ENCODE data around the gene REPIN1.
A peak's percentile ranks its signal among the peaks of the same experiment; 100 is the strongest.

Gene REPIN1

GRCh38 chr7:150398965-150399320 lies 30.3 kb downstream of the REPIN1 start:
- Histone ChIP-seq H3K4me1 (ENCODE audit: control insufficient read depth in 2 of 2, insufficient read depth in 2 of 2, low read length in 2 of 2) (peaks cover 16 to 23% of the 10 kb centered on the region in 2 donors), H3K27ac (ENCODE audit: low read depth in 2 of 2, low read length in 2 of 2) (no peak overlapping the region), H3K36me3 (ENCODE audit: control insufficient read depth in 2 of 2, insufficient read depth in 2 of 2, low read length in 2 of 2) (peaks cover 5 to 6% of the 10 kb centered on the region in 2 donors), H3K4me3 (ENCODE audit: low read length in 2 of 2) (no peak overlapping the region), H3K9me3 (ENCODE audit: control insufficient read depth in 2 of 2, low read length in 2 of 2) (no peaks in the 10 kb centered on the region), H3K9ac (ENCODE audit: low read depth in 1 of 2, low read length in 2 of 2) (no peak overlapping the region), H3K27me3 (ENCODE audit: control insufficient read depth in 2 of 2, insufficient read depth in 2 of 2, low read length in 2 of 2) (no peaks in the 10 kb centered on the region)

GRCh38 chr7:150399421-150400007 lies 30.9 kb downstream of the REPIN1 start:
- H3K27ac ChIP-seq (ENCODE audit: low read depth in 2 of 2, low read length in 2 of 2), result no peak overlapping the region
- H3K9me3 ChIP-seq (ENCODE audit: control insufficient read depth in 2 of 2, low read length in 2 of 2), result no peaks in the 10 kb centered on the region
- peaks cover 22 to 29% of the 10 kb centered on the region in 2 donors for H3K4me1 ChIP-seq (ENCODE audit: control insufficient read depth in 2 of 2, insufficient read depth in 2 of 2, low read length in 2 of 2)
- H3K4me3 ChIP-seq (ENCODE audit: low read length in 2 of 2), result no peak overlapping the region
- no peaks in the 10 kb centered on the region for H3K27me3 ChIP-seq (ENCODE audit: control insufficient read depth in 2 of 2, insufficient read depth in 2 of 2, low read length in 2 of 2)
- peaks cover 5 to 6% of the 10 kb centered on the region in 2 donors for H3K36me3 ChIP-seq (ENCODE audit: control insufficient read depth in 2 of 2, insufficient read depth in 2 of 2, low read length in 2 of 2)
- no peak overlapping the region for H3K9ac ChIP-seq (ENCODE audit: low read depth in 1 of 2, low read length in 2 of 2)

- H3K27ac ChIP-seq (ENCODE audit: low read depth in 2 of 2, low read length in 2 of 2), result no peak overlapping the region
- peaks cover 5 to 6% of the 10 kb centered on the region in 2 donors for H3K36me3 ChIP-seq (ENCODE audit: control insufficient read depth in 2 of 2, insufficient read depth in 2 of 2, low read length in 2 of 2)
- no peak overlapping the region for H3K9ac ChIP-seq (ENCODE audit: low read depth in 1 of 2, low read length in 2 of 2)
- no peaks in the 10 kb centered on the region for H3K9me3 ChIP-seq (ENCODE audit: control insufficient read depth in 2 of 2, low read length in 2 of 2)
- H3K4me1 ChIP-seq (ENCODE audit: control insufficient read depth in 2 of 2, insufficient read depth in 2 of 2, low read length in 2 of 2), result peaks cover 24 to 31% of the 10 kb centered on the region in 2 donors
- no peaks in the 10 kb centered on the region for H3K27me3 ChIP-seq (ENCODE audit: control insufficient read depth in 2 of 2, insufficient read depth in 2 of 2, low read length in 2 of 2)
- H3K4me3 ChIP-seq (ENCODE audit: low read length in 2 of 2), result no peak overlapping the region
These were observed 31.6 kb downstream of the REPIN1 start for GRCh38 chr7:150400008-150400787.

- Histone ChIP-seq H3K4me1 (ENCODE audit: control insufficient read depth in 2 of 2, insufficient read depth in 2 of 2, low read length in 2 of 2) (peaks cover 25 to 29% of the 10 kb centered on the region in 2 donors), H3K9ac (ENCODE audit: low read depth in 1 of 2, low read length in 2 of 2) (no peak overlapping the region), H3K27ac (ENCODE audit: low read depth in 2 of 2, low read length in 2 of 2) (no peak overlapping the region), H3K9me3 (ENCODE audit: control insufficient read depth in 2 of 2, low read length in 2 of 2) (no peaks in the 10 kb centered on the region), H3K27me3 (ENCODE audit: control insufficient read depth in 2 of 2, insufficient read depth in 2 of 2, low read length in 2 of 2) (no peaks in the 10 kb centered on the region), H3K4me3 (ENCODE audit: low read length in 2 of 2) (no peak overlapping the region), H3K36me3 (ENCODE audit: control insufficient read depth in 2 of 2, insufficient read depth in 2 of 2, low read length in 2 of 2) (peaks cover 5 to 6% of the 10 kb centered on the region in 2 donors)
These were observed 32.3 kb downstream of the REPIN1 start for GRCh38 chr7:150400788-150401423.

- no peak overlapping the region for H3K9ac ChIP-seq (ENCODE audit: low read depth in 1 of 2, low read length in 2 of 2)
- no peaks in the 10 kb centered on the region for H3K27me3 ChIP-seq (ENCODE audit: control insufficient read depth in 2 of 2, insufficient read depth in 2 of 2, low read length in 2 of 2)
- H3K27ac ChIP-seq (ENCODE audit: low read depth in 2 of 2, low read length in 2 of 2), result no peak overlapping the region
- H3K36me3 ChIP-seq (ENCODE audit: control insufficient read depth in 2 of 2, insufficient read depth in 2 of 2, low read length in 2 of 2), result peaks cover 4 to 5% of the 10 kb centered on the region in 2 donors
- no peaks in the 10 kb centered on the region for H3K9me3 ChIP-seq (ENCODE audit: control insufficient read depth in 2 of 2, low read length in 2 of 2)
- no peak overlapping the region for H3K4me3 ChIP-seq (ENCODE audit: low read length in 2 of 2)
- peaks cover 30 to 34% of the 10 kb centered on the region in 2 donors for H3K4me1 ChIP-seq (ENCODE audit: control insufficient read depth in 2 of 2, insufficient read depth in 2 of 2, low read length in 2 of 2)
These were observed 32.8 kb downstream of the REPIN1 start for GRCh38 chr7:150401424-150401790.

GRCh38 chr7:150401861-150402631 lies 33.4 kb downstream of the REPIN1 start:
- H3K9ac ChIP-seq (ENCODE audit: low read depth in 1 of 2, low read length in 2 of 2), result no peak overlapping the region
- H3K36me3 ChIP-seq (ENCODE audit: control insufficient read depth in 2 of 2, insufficient read depth in 2 of 2, low read length in 2 of 2), result peaks cover 4 to 5% of the 10 kb centered on the region in 2 donors
- H3K27ac ChIP-seq (ENCODE audit: low read depth in 2 of 2, low read length in 2 of 2), result no peak overlapping the region
- peak overlapping the region in 1 of 2 donors; percentile 25 for H3K4me3 ChIP-seq (ENCODE audit: low read length in 2 of 2)
- H3K9me3 ChIP-seq (ENCODE audit: control insufficient read depth in 2 of 2, low read length in 2 of 2), result no peaks in the 10 kb centered on the region
- H3K4me1 ChIP-seq (ENCODE audit: control insufficient read depth in 2 of 2, insufficient read depth in 2 of 2, low read length in 2 of 2), result peaks cover 35 to 37% of the 10 kb centered on the region in 2 donors
- no peaks in the 10 kb centered on the region for H3K27me3 ChIP-seq (ENCODE audit: control insufficient read depth in 2 of 2, insufficient read depth in 2 of 2, low read length in 2 of 2)

- Histone ChIP-seq H3K9me3 (ENCODE audit: control insufficient read depth in 2 of 2, low read length in 2 of 2) (no peaks in the 10 kb centered on the region), H3K27ac (ENCODE audit: low read depth in 2 of 2, low read length in 2 of 2) (peak overlapping the region; percentile 2 to 93), H3K36me3 (ENCODE audit: control insufficient read depth in 2 of 2, insufficient read depth in 2 of 2, low read length in 2 of 2) (peaks cover 5 to 6% of the 10 kb centered on the region in 2 donors)
These were observed 34.2 kb downstream of the REPIN1 start for GRCh38 chr7:150402671-150403321.

GRCh38 chr7:150403376-150404171 lies 35.0 kb downstream of the REPIN1 start:
- peak overlapping the region in 1 of 2 donors; percentile 80 for H3K4me3 ChIP-seq (ENCODE audit: low read length in 2 of 2)
- H3K9me3 ChIP-seq (ENCODE audit: control insufficient read depth in 2 of 2, low read length in 2 of 2), result no peaks in the 10 kb centered on the region
- peaks cover 37 to 42% of the 10 kb centered on the region in 2 donors for H3K4me1 ChIP-seq (ENCODE audit: control insufficient read depth in 2 of 2, insufficient read depth in 2 of 2, low read length in 2 of 2)
- peak overlapping the region; percentile 92 to 93 for H3K27ac ChIP-seq (ENCODE audit: low read depth in 2 of 2, low read length in 2 of 2)
- peaks cover under 1 to 3% of the 10 kb centered on the region in 2 donors for H3K36me3 ChIP-seq (ENCODE audit: control insufficient read depth in 2 of 2, insufficient read depth in 2 of 2, low read length in 2 of 2)
- no peaks in the 10 kb centered on the region for H3K27me3 ChIP-seq (ENCODE audit: control insufficient read depth in 2 of 2, insufficient read depth in 2 of 2, low read length in 2 of 2)
- peak overlapping the region in 1 of 2 donors; percentile 81 for H3K9ac ChIP-seq (ENCODE audit: low read depth in 1 of 2, low read length in 2 of 2)

More at GRCh38 chr7:150402671-150403321, 34.2 kb downstream of the REPIN1 start:
- Histone ChIP-seq H3K4me3 (ENCODE audit: low read length in 2 of 2) (peak overlapping the region in 1 of 2 donors; percentile 25), H3K9ac (ENCODE audit: low read depth in 1 of 2, low read length in 2 of 2) (no peak overlapping the region), H3K27me3 (ENCODE audit: control insufficient read depth in 2 of 2, insufficient read depth in 2 of 2, low read length in 2 of 2) (no peaks in the 10 kb centered on the region), H3K4me1 (ENCODE audit: control insufficient read depth in 2 of 2, insufficient read depth in 2 of 2, low read length in 2 of 2) (peaks cover 37 to 39% of the 10 kb centered on the region in 2 donors)
